ENCODE data around the gene PDXDC1.
"Not testable (repeated sequence)": the region's sequence is repeated elsewhere in the genome, so short reads cannot be mapped to it uniquely, and the experiment has no call there.

The PDXDC1 gene

GRCh38 chr16:15135483-15136360 is 160.9 kb downstream of the PDXDC1 start:
- DNase-seq = not testable (repeated sequence)

GRCh38 chr16:15137514-15137913 is 162.7 kb downstream of the PDXDC1 start:
- DNase-seq = not testable (repeated sequence)

GRCh38 chr16:15140444-15141365 is 165.9 kb downstream of the PDXDC1 start:
- not testable (repeated sequence) for DNase-seq

- no peak for DNase-seq
Measured at GRCh38 chr16:15141586-15141985, 166.8 kb downstream of the PDXDC1 start.

GRCh38 chr16:15142107-15142890 is 167.5 kb downstream of the PDXDC1 start:
- not testable (repeated sequence) for DNase-seq

- DNase-seq = not testable (repeated sequence)
Measured at GRCh38 chr16:15142891-15143600, 168.2 kb downstream of the PDXDC1 start.

GRCh38 chr16:15143601-15144091 is 168.8 kb downstream of the PDXDC1 start:
- not testable (repeated sequence) for DNase-seq

GRCh38 chr16:15144092-15144631 is 169.3 kb downstream of the PDXDC1 start:
- DNase-seq = peak in 2 of 4 experiments; percentile 3 to 4

- DNase-seq = not testable (repeated sequence)
Measured at GRCh38 chr16:15144781-15145417, 170.1 kb downstream of the PDXDC1 start.

GRCh38 chr16:15145418-15146263 is 170.8 kb downstream of the PDXDC1 start:
- not testable (repeated sequence) for DNase-seq

- DNase-seq = not testable (repeated sequence)
Measured at GRCh38 chr16:15146264-15146662, 171.4 kb downstream of the PDXDC1 start.

GRCh38 chr16:15148831-15149230 is 174.0 kb downstream of the PDXDC1 start:
- not testable (repeated sequence) for DNase-seq

GRCh38 chr16:15149260-15149659 is 174.4 kb downstream of the PDXDC1 start:
- DNase-seq = not testable (repeated sequence)

- DNase-seq = peak in 3 of 4 experiments; percentile 24 to 62 (median 40)
Measured at GRCh38 chr16:15154005-15154404, 179.2 kb downstream of the PDXDC1 start.

- peak; percentile 93 to 96 (median 94) for DNase-seq
Measured at GRCh38 chr16:15154650-15155562, 180.1 kb downstream of the PDXDC1 start.

GRCh38 chr16:15157644-15158043 is 182.8 kb downstream of the PDXDC1 start:
- not testable (repeated sequence) for DNase-seq

- DNase-seq = not testable (repeated sequence)
Measured at GRCh38 chr16:15159671-15160070, 184.8 kb downstream of the PDXDC1 start.

- DNase-seq = not testable (repeated sequence)
Measured at GRCh38 chr16:15160571-15160970, 185.7 kb downstream of the PDXDC1 start.
